Ramos (cell line): ENCODE measurements around the gene MKRN2.
"Not testable (repeated sequence)": the region's sequence is repeated elsewhere in the genome, so short reads cannot be mapped to it uniquely, and the experiment has no call there.

Experiments
- in situ Hi-C: fragments of 300-500 bp; cut with MboI; formaldehyde crosslinking; loops from one replicate; pipeline ENCODE4 v1.14.3; 2022; ENCODE audit warnings: low sequenced_read_pairs; ENCODE audit not compliant: unreplicated experiment

The MKRN2 gene, protein sequence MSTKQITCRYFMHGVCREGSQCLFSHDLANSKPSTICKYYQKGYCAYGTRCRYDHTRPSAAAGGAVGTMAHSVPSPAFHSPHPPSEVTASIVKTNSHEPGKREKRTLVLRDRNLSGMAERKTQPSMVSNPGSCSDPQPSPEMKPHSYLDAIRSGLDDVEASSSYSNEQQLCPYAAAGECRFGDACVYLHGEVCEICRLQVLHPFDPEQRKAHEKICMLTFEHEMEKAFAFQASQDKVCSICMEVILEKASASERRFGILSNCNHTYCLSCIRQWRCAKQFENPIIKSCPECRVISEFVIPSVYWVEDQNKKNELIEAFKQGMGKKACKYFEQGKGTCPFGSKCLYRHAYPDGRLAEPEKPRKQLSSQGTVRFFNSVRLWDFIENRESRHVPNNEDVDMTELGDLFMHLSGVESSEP

DNA sequence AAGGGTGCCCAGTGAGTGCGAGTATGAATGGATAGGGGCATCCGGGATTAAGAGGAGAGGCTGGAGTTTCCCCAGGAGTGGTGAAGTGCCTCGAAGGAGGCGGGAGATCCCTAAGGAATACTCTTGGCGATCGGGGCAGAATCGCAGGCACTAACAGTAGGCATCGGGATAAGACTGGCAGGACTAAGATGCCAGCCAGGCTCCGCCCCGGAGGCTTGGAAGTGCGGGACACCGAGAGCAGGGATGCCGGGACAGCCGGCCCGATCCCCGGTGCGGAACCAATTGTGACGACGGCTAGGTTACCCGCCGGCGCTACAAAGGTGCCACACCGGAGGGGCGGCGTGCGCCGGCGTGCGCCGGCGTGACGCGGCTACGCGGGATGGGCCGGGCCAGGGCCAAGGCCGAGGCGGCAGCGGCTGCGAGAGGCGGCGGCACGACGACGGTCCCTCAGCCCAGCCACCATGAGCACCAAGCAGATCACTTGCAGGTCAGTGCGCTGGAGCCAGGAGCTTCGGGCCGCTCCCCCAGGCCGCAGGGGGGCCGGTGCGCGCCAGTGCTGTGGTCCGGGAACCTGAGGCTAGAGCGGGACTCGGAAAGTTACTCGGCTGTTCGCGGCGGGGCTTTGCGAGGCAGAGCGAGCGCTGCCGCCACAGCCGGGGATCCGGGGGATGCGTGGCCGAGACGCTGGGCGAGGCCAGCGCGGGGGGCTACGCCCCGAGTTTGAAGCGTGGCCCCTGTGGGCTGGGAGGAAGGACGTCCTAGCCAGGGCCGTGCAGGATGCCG, at the start of gene MKRN2:
Gene MKRN2 (plus strand): TSS at position 398 of the 783 bp plus-strand sequence. CDS start 64 bp downstream, at position 462.
- in situ Hi-C loops = no loop called here

DNA sequence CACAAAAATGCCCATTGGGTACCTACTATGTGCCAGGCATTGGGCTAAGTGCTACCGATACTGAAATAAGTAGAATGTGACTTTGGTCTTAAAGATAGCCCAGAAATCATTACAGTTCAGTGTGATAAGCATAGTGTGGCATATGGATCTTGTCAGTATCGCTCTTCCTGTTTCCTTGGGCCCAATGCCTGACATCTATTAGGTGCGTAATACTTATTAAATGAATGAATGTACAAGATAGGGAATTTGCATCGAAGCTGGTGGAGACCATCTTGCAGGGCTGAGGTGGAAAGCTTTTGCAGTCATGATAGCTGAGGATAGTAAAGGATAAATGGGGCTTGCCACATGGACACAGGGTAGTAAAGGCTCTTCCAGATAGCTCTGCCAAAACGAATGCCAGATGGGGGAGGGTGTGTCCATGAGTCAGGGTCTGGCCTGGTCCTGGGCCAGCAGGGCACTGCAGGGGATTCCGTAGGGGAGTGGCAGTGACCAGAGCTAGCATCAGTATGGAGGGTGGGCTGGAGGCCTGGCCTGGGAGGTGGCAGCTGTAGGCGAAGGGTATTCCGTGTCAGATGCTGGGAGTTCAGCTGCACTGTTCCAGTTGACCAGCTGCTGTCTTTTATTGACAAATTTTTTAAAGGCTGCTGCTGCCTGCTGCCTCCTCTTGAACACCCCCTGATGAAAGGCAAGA, 49.2 kb upstream of the MKRN2 start:
- in situ Hi-C loops = no loop called here

DNA sequence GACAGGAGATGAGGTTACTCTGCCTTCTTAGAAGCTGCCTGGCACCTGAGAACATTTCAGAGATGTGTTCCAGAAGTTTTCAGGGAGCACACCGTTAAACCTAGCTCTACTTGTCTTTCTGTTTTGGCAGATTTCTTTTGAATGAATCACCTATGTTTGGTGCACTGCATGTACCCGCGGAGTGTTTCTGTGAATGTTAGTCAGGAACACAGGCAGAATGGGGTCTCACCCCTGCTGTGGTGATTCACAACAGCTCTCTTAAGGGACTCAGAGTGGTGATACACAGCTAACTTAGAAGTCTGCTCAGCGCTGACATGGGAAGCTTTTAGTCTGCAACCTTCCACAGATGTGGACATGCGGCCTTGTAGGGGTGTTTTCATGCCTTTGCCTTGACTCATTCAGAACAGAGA, 48.6 kb upstream of the MKRN2 start:
- in situ Hi-C loops = no loop called here

DNA sequence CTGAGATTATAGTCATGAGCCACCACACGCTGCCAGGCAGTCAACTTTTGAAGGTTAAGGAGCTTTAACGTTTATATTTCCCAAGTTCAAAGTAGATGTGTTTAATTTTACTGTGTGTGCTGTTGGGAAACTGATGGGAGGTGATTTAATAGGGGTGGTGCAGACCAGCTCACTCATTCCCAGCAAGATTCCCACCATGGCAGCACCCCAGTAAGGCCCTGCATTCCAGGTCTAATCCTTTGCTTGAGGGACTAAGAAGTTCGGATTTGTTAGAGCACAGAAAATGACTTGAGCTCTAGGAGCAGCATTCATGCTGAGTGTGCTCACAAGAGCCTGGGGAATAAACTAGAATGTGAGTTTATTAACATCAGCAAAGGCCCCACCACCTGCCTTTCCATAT, 47.4 kb upstream of the MKRN2 start:
- in situ Hi-C loops = no loop called here

DNA sequence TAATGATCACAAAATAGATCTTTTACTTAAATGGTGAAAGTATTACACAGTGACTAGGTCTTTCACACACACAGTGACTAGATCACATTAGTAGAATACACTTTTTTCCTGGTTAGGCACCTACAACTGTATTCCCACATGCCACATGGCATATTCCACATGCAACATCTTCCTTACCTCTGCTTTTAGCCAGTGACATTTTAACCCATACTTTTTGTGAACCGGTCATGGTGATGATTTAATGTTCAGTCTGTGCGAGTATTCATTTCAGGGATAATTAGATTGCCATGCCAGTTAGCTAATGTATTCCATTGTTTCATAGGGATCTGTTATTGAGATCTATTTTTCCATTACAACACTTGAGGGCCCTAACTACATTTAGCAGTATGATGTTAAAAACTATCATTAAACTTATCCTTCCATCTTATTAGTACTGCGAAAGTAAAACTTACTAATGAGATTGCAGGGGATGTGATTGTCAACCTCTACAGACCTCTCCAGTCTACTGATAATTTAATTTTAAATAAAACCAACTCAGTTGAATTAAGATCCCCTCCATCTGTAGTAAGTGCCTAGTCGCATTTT, 44.3 kb upstream of the MKRN2 start:
- in situ Hi-C loops = no loop called here

DNA sequence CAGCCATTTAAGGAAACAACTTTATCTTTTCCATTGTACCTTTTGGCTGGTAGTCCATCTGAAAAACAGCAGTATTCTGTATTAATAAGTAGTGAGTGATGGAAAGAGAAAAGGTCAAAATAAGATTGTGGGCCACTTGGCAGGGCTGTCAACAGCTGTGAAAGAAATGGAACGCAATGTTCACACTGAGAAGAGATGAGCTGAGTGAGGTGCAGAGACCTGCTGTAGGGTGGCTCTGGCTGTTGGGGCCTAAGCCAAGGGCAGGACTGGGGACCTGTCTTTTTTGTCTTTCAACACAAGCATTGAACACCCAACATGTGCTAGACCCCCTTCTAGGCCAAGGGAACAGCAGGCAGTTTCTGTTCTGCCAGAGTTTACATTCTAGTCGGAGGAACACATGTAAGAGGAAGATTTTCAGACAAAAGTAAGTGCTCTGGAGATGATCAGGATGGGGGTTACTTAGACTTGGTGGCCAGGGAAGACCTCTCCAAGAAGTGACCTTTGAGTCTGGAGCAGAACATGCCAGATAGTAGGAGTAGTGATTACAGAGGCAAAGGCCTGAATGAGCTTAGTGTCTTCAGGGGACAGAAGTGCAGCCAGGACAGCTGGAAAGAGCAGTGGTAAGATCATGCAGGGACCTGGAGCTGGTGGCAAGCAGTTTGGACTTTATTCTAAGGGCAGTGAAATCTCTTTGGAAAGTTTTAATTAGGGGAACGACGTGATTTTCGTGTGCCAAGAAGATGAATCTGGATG, 43.0 kb upstream of the MKRN2 start:
- in situ Hi-C loops = no loop called here

DNA sequence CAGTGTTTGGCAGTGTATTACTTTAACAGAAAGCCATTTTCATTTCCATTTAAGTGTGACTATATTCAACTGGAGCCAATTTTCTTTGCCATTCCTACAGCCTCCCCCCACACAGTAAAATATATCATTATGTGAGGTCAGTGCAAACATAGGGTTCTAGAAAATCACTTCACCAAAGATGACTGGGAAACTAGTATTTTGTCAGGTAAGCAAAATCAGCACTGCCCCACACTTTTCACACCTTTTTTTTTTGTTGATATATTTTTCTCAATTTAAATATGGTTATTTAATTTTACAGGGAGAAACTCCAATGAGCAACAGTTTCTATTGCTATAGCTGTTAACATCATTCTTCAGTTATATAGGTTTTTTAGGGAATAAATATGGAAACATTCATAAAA, 41.3 kb upstream of the MKRN2 start:
- in situ Hi-C loops = no loop called here

DNA sequence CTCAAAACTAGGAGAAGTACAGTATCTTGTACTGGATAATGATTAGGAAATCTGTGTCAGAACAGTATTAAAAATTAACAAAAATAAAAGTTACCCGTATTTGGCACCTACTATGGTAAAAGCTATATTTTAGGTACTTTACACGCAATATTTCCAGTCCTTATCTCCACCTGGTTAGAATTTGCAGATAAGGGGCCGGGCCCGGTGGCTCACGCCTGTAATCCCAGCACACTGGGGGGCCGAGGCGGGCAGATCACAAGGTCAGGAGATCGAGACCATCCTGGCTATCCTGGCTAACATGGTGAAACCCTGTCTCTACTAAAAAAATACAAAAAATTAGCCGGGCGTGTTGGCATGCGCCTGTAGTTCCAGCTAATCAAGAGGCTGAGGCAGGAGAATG, 40.0 kb upstream of the MKRN2 start:
- in situ Hi-C loops = no loop called here

DNA sequence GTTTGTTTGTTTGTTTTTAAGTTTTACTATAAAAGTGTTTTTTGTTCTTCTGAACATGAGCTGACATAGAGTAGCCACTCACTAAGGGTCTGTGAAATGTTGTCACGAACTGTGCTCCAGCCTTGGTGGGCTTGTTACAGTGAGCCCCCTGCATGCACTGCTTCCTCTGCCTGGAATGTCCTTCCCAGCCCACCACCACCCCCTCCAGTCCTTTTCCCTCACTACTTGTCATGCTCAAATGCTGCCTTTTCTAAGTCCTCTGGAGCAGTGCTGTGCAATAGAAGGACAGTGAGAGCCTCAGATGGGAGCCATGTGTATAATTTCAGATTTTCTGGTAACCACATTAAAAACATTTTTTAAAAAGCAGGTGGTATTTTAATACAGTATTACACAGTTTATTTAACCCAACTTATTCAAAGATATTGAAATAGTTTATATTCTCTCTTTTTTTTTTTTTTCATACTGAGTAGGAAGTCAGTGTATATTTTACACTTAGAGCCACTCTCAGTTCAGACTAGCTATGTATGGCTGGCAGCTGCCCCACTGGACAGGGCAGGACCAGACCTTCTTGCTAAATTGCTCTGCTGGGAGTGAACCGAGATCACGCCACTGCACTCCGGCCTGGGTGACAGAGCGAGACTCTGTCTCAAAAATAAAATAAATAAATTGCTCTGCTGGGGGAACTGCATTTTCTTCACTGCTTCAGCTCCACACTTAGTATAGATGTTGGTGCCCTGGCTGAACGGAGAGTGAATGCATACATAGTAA, 38.4 kb upstream of the MKRN2 start:
- in situ Hi-C loops = no loop called here

DNA sequence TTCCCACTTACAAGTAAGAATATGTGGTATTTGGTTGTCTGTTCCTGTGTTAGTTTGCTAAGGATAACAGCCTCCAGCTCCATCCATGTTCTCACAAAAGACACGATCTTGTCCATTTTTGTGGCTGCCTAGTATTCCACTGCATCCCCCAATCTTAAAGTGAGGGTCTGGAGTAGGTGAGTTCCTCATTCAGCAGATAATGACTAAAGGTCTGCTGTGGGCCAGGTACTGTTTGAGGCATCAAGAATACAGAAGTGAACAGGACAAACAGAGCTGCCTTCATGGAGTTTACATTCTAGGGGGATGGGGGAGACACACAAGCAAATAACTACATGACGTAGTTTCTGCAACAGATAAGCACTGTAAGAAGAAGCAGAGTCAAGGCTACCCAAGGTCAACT, 35.9 kb upstream of the MKRN2 start:
- in situ Hi-C loops = no loop called here

DNA sequence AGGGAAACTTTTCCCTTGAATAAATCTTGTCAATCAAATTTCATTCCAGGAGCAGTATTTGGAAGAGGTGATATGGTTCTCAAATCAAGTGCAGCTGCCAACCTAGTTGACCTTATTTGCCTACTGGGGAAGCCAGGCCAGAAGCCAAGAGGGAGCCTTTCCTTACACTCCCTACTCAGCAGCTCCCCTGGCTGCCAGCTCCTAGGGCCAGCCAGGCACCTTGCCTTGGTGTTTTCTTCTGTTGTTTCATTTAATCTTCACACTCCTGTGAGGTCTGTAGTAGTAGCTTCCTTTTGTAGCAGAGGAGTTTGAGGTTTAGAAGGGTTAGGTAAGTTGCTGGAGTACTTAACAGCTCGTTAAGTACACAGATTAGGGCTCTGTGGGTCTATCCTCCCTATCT, 34.2 kb upstream of the MKRN2 start:
- in situ Hi-C loops = no loop called here

DNA sequence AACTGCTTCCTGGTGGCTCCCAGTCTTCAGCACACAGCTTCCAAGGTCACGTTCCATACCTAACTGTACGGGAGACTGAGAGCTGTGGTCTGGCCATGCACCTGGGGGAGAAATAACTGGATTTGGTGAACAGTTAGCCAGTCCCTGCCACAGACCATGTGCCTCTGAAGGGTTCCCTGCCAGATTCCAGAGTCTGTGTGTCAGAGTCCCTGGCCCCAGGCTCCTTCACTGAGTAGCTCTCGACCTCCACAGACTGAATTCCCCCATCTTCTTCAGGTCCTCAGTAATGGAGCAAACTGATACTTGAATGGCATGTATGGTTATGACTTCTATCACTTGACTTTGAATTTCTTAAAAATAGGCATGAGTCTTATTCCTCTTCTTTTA, 29.1 kb upstream of the MKRN2 start:
- in situ Hi-C loops = no loop called here

DNA sequence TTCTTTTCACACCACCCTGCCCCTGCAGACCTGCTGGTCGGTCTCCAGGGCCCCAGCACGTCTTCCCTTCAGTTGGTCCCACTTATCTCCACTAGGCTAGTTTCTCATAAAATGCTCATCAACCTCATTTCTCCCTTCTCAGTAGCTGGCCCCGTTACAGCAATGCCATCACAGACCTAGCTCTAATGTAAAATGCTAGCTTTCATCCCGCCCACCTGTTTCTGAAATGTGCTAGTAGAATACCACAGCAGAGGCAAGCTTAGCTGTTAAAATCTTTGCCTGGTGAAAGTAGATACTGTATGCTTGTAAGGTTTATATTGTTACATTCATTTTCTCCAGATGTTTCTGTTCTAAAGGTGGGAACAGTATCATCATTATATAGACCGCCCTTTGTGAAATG, 24.7 kb upstream of the MKRN2 start:
- in situ Hi-C loops = no loop called here

DNA sequence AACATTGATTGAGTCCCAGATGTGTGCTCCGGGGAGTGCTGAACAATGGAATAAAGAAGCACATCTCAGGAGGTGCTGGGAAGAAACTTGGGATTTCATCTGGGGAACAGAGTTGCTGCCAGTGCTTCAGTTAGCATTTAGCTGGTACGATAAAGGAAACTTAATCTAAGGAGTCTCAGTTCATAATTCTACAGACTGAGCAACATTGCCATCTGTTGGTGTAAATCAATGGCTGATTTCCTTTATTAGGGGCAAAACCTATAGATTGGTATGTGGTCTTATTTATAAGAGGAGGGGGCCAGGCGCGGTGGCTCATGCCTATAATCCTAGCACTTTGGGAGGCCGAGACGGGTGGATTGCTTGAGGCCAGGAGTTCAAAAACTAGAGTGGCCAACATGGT, 20.5 kb upstream of the MKRN2 start:
- in situ Hi-C loops = no loop called here

DNA sequence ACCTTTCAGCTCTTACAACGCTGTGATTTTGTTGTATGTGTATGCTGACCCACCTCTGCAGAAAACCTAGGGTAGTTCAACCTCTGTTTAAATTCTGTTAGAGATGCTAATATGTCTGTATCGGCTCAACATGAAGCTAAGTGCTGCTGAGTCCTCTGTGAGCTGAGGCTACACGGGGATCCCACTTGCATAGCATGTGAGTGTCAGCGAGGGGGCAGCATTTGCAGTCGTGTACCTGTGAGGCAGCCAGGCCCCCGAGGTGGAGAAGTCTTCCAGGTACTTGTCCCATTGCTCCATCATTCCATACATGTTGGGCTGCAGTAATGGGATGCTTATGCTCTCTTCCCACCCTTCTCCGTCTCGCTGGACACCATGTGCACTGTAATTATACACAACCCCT, 15.3 kb upstream of the MKRN2 start:
- in situ Hi-C loops = no loop called here

DNA sequence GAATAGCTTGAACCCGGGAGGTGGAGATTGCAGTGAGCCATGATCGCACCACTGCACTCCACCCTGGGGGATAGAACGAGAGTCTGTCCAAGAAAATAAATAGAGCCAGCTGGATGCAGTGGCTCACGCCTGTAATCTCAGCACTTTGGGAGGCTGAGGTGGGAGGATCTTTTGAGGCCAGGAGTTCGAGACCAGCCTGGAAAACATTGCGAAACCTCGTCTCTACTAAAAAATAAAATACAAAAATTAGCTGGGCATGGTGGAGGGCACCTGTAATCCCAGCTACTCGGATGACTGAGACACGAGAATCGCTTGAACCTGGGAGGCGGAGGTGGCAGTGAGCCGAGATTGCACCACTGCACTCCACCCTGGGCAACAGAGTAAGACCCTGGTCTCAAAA, 13.4 kb upstream of the MKRN2 start:
- in situ Hi-C loops = not testable (repeated sequence)

DNA sequence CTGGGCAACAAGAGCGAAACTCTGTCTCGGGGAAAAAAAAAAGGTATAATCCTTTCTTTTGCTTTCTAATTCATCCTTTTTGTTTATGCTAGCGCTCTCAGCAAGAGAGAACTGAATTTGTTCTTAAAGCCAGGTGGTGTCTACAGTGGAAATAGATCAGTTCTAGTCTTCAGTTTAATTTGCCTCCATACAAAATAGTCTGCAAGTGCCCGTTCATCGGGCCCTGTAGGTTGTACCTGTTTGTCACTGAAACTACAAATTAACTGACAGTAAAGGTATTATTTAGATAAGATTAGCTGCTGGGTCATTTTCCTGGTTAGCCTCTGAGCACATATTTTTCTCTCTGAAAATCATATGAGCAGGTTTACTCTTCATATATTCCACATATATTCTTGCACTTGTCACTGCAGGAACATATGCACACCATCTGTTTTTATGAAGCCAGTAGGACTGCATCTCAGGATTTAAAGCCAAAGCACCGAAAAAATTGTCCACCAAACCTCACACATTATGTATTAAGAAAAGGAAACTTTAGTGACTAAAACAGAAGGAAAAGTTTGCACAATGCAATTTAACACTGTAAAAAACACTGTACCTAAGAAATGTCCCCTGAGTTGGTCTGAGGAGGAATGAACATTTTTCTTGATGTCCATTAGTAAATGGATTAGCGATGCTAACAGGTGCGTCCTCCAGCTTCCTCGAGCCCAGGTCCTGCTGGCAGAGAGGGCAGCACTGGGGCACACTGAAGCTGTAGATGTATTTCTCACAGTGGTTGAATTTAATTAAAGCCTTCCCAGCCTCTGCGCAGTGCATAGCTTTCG, 12.0 kb upstream of the MKRN2 start:
- in situ Hi-C loops = no loop called here

DNA sequence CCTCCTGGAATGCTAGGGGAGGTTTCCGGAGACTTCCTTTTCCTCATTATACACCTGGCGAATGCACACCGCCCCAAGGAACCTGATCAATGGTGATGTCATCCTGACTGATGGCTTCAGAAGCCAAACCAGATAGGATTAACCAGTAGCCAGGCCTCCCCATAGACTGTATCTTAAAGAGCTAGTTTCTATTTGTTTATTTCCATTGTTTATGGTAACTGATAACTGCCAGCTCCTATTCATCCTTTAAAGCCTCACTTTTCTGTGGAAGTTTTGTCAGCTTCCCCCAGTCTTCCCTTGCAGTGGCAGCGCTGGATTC, 11.5 kb upstream of the MKRN2 start, which contains the start of gene MKRN2OS:
Gene MKRN2OS (minus strand): TSS at position 27 of the 319 bp plus-strand sequence. CDS start 35 bp downstream, outside the sequence.
- in situ Hi-C loops = no loop called here
